IPS DF 4.7 (cell line): Measurements from ENCODE around the gene NKAIN4.

ENCODE experiments used
- DNase-seq: peaks from one replicate; pipeline ENCODE4 v3.0.0-alpha.2; 2013; ENCODE audit warnings: low spot score; ENCODE audit errors: extremely low read depth

Gene NKAIN4

GRCh38 chr20:63254232-63254605 is at the start of gene NKAIN4:
NKAIN4 (minus strand) TSS chr20:63254463; CDS start chr20:63254450, 13 bp downstream.
- no peak for DNase-seq

GRCh38 chr20:63303095-63303666 is 48.9 kb upstream of the NKAIN4 start:
- no peak for DNase-seq

GRCh38 chr20:63301671-63302070 is 47.4 kb upstream of the NKAIN4 start:
- no peak for DNase-seq

GRCh38 chr20:63298731-63299312 is 44.6 kb upstream of the NKAIN4 start:
- no peak for DNase-seq

GRCh38 chr20:63297796-63298572 is 43.7 kb upstream of the NKAIN4 start:
- no peak for DNase-seq

- DNase-seq = no peak
Measured at GRCh38 chr20:63297371-63297781, 43.1 kb upstream of the NKAIN4 start.

GRCh38 chr20:63296531-63297299 is 42.5 kb upstream of the NKAIN4 start:
- no peak for DNase-seq

GRCh38 chr20:63295846-63296245 is 41.6 kb upstream of the NKAIN4 start:
- no peak for DNase-seq

- DNase-seq = no peak
Measured at GRCh38 chr20:63295422-63295821, 41.2 kb upstream of the NKAIN4 start.

- DNase-seq = no peak
Measured at GRCh38 chr20:63295018-63295417, 40.8 kb upstream of the NKAIN4 start.

GRCh38 chr20:63294536-63294900 is 40.3 kb upstream of the NKAIN4 start:
- DNase-seq = no peak

- DNase-seq = no peak
Measured at GRCh38 chr20:63293871-63294535, 39.7 kb upstream of the NKAIN4 start.

GRCh38 chr20:63293456-63293855 is 39.2 kb upstream of the NKAIN4 start:
- DNase-seq = no peak

- no peak for DNase-seq
Measured at GRCh38 chr20:63292904-63293303, 38.6 kb upstream of the NKAIN4 start, which contains the start of gene COL20A1. COL20A1 (plus strand) TSS chr20:63293186; CDS start chr20:63295108, 1,922 bp downstream.

GRCh38 chr20:63292292-63292701 is 38.0 kb upstream of the NKAIN4 start:
- DNase-seq = no peak

GRCh38 chr20:63291811-63292210 is 37.5 kb upstream of the NKAIN4 start:
- no peak for DNase-seq

GRCh38 chr20:63290677-63291472 is 36.6 kb upstream of the NKAIN4 start:
- DNase-seq = no peak

GRCh38 chr20:63290136-63290676 is 35.9 kb upstream of the NKAIN4 start:
- DNase-seq = no peak

GRCh38 chr20:63289311-63290135 is 35.3 kb upstream of the NKAIN4 start:
- DNase-seq = no peak
